Hematopoietic multipotent progenitor cell treated with erythropoietin and hydrocortisone succinate and interleukin-3 and kit ligand, for 17 days (in vitro differentiated cells): Measurements from ENCODE around the gene OR4B1.

Experiments used
- DNase-seq: peaks from one replicate; pipeline ENCODE4 v3.0.0-alpha.2; 2015; ENCODE audit warnings: low spot score

Gene OR4B1

GRCh38 chr11:48261600-48261999 is 45.0 kb downstream of the OR4B1 start:
- no peak for DNase-seq

DNA sequence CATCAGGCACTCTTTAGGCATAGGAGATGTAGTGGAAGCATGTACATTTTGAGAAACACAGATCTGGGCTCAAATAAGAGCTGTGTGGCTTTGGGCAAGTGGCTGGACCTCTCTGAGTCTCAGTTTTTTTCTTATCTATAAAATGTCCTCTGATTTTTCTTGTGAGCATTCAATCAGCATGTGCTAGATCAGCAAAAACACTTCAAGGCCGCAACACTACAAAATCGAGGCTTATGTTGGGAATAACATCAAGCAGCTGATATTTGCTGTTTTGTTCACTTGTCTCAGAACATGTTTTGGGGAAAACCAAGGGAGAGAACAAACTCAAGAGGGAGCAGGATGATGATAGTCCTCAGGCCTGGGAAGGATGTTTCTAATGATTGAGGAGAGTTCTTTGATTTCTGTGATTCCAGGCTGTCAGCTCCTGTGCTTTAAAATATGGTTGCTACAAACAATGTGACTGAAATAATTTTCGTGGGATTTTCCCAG is 46.9 kb downstream of the OR4B1 start, which contains the start of gene OR4X1:
OR4X1 (plus strand) TSS at position 439 of the 489 bp plus-strand sequence; CDS start at position 439, 0 bp downstream.
- DNase-seq: no peak
